K562 (cell line): ENCODE data around the gene CES1.

ENCODE experiments used
- CTCF ChIP-seq, 3 experiments: IDR thresholded peaks in 2 of 3; conservative IDR thresholded peaks in 1 of 3; 2 replicates each; pipeline ENCODE4 v1.5.1; 2011 to 2012; ENCODE audit warnings: low read length in 3 of 3, mild to moderate bottlenecking in 3 of 3, control low read depth in 2 of 3, improper control_type of control experiment in 1 of 3, inconsistent platforms in 1 of 3, low read depth in 1 of 3, mixed read lengths in 1 of 3, moderate library complexity in 1 of 3; ENCODE audit not compliant: insufficient read depth in 2 of 3
- SMAD1 ChIP-seq: fragments of 150-350 bp; IDR thresholded peaks from 2 replicates; pipeline ENCODE4 v1.6.1; 2014; ENCODE audit warnings: low read length, low read depth; ENCODE audit not compliant: partially characterized antibody
- ZNF274 ChIP-seq: IDR thresholded peaks from 2 replicates; pipeline ENCODE4 v1.6.1; 2011; ENCODE audit warnings: low read depth, mild to moderate bottlenecking, low read length, moderate library complexity, borderline replicate concordance

- no peak for TF ChIP-seq CTCF (IDR thresholded peaks at IDR 0.05 in 2 of 3, conservative IDR thresholded peaks at IDR 0.05 in 1 of 3; ENCODE audit: insufficient read depth in 2 of 3, low read depth in 1 of 3, low read length in 3 of 3)
- TF ChIP-seq SMAD1, result no peak
- TF ChIP-seq ZNF274, result no peak
Measured at GRCh38 chr16:55760310-55761001, 72.4 kb downstream of the CES1 start.
